Measurements from ENCODE around the gene SLC16A3.

The SLC16A3 gene

DNA sequence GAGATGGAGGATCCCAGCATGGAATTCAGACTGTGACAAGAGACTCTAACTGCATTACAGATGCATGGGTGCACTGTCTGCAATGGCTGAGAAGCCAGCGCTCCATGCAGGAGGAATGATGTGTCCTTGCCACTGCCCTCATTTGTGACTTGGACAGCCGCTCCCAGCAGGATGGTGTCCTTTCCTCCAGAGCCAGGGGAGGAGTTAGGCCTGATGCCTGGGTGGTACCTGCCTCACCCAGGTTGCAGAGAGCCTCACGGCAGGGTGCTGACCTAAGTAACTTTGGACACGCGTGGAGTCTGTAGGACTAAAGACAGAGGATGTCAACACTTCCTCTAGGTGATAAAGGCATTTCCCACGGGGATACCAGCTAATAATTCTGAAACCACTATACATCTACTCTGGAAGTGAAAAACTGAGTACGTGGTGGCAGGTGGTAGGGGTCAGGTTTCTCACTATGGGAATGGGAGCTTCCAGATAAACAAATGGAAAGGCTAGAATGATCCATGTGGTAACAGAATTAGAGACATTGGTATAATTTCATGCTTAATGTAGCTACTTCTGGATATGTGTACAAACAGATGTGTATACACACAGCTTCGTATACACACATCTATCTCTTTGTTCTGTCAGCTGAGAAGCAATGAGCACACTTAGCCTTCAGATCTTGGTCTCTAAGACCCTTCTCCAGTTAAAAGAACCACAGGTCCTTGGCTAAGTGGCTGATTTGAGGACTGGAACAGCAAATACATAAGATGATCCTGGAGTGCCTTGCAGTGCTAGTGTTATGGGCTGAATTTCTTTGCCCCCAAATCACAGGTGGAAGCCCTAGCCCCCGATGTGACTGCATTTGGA, 58.4 kb downstream of the SLC16A3 start:
- no peak for DNase-seq (ENCODE audit: low read depth)

- DNase-seq (ENCODE audit: low read depth): no peak
These were observed 59.3 kb downstream of the SLC16A3 start for GRCh38 chr17:82287868-82288801.
